D721Med (cell line): ENCODE data around the gene FOXP1.

Experiments
- DNase-seq: peaks from one replicate; pipeline ENCODE4 v3.0.0; 2011; ENCODE audit warnings: low spot score; ENCODE audit not compliant: insufficient read length
- FAIRE-seq: peaks from 2 replicates; lab custom pipeline; 2011; peaks lifted over from hg19 to GRCh38; lab: Jason Lieb, UNC
- CTCF ChIP-seq: IDR thresholded peaks from 2 replicates; pipeline ENCODE4 v1.5.1; 2012; ENCODE audit warnings: mild to moderate bottlenecking, control low read depth; ENCODE audit not compliant: insufficient read depth; ENCODE audit errors: missing control alignments

FOXP1 gene

GRCh38 chr3:71512000-71512399 is 71.5 kb downstream of the FOXP1 start:
- TF ChIP-seq CTCF = no peak
- DNase-seq (no peak), FAIRE-seq (no peak)

GRCh38 chr3:71511446-71511845 is 72.1 kb downstream of the FOXP1 start:
- FAIRE-seq (no peak), DNase-seq (no peak)
- no peak for TF ChIP-seq CTCF

- FAIRE-seq (no peak), DNase-seq (no peak)
- TF ChIP-seq CTCF = no peak
These were observed 72.5 kb downstream of the FOXP1 start for GRCh38 chr3:71511037-71511436.

GRCh38 chr3:71510510-71510909 is 73.0 kb downstream of the FOXP1 start:
- DNase-seq = no peak
- FAIRE-seq = no peak
- no peak for TF ChIP-seq CTCF

GRCh38 chr3:71509066-71509465 is 74.5 kb downstream of the FOXP1 start:
- FAIRE-seq (no peak), DNase-seq (no peak)
- TF ChIP-seq CTCF = no peak

- DNase-seq = no peak
- no peak for FAIRE-seq
- TF ChIP-seq CTCF = no peak
These were observed 77.7 kb downstream of the FOXP1 start for GRCh38 chr3:71505767-71506350.

GRCh38 chr3:71504250-71505036 is 79.1 kb downstream of the FOXP1 start:
- TF ChIP-seq CTCF = no peak

More at GRCh38 chr3:71504250-71505036, 79.1 kb downstream of the FOXP1 start:
- DNase-seq (no peak), FAIRE-seq (no peak)
